Measurements from ENCODE around the gene PDIA5.

DNA sequence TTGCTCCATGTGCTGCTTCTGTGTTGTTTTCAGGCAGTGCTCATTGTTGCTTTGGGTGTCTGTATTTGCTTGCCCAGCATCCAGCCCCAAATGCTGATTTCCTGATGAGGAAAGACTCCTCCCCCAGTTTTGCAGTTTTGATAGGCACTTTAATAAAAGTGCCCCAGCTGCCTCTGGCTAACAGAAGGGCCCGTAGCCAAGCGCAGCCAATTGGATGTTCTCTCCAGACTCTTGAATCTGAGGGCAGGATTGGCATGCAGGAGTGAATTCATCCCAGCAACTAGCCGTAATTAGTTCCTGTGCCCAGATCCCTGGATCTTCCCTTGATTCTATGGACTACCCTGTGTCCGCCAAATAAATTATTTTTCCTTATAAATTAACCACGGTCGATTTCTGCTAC, 24.4 kb upstream of the PDIA5 start:
- TF ChIP-seq CTCF (IDR thresholded peaks at IDR 0.05; ENCODE audit: low read length): no peak
- no peak for TF ChIP-seq EZH2 (IDR thresholded peaks at IDR 0.05; ENCODE audit: borderline replicate concordance, low read length)
